Liver (tissue), 9 donors: ENCODE data around the gene GREM2. TPM values are rescaled to one million over a fixed set of nuclear protein-coding genes. Genes with fewer than 3 reads are reported as not detected.
A peak's percentile ranks its signal among the peaks of the same experiment; 100 is the strongest.

ENCODE experiments used
- DNase-seq: peaks from one replicate; pipeline ENCODE4 v3.0.0-alpha.2; 2017; ENCODE audit warnings: low spot score
- H3K27ac ChIP-seq, 2 donors: one replicate each; pipeline ENCODE4 v1.7.0; 2013; ENCODE audit warnings: inconsistent platforms in 2 of 2, low read length in 2 of 2, control low read depth in 1 of 2, low read depth in 1 of 2, mild to moderate bottlenecking in 1 of 2
- H3K27me3 ChIP-seq, 4 donors: one replicate each; pipeline versions ENCODE4 v1.6.1 to v1.7.0; 2013; ENCODE audit warnings: low read length in 3 of 4, inconsistent platforms in 1 of 4, mild to moderate bottlenecking in 1 of 4, moderate library complexity in 1 of 4; ENCODE audit not compliant: control insufficient read depth in 4 of 4, insufficient read depth in 4 of 4
- H3K36me3 ChIP-seq, 4 donors: one replicate each; pipeline versions ENCODE4 v1.6.1 to v1.7.0; 2013; ENCODE audit warnings: low read length in 3 of 4, mild to moderate bottlenecking in 3 of 4, low read depth in 1 of 4, moderate library complexity in 1 of 4; ENCODE audit not compliant: control insufficient read depth in 4 of 4, insufficient read depth in 3 of 4
- H3K4me1 ChIP-seq, 4 donors: one replicate each; pipeline versions ENCODE4 v1.6.1 to v1.7.0; 2013; ENCODE audit warnings: low read length in 3 of 4, mild to moderate bottlenecking in 3 of 4, moderate library complexity in 1 of 4; ENCODE audit not compliant: control insufficient read depth in 4 of 4, insufficient read depth in 4 of 4
- H3K4me3 ChIP-seq, 3 donors: one replicate each; pipeline versions ENCODE4 v1.6.1 to v1.7.0; 2013; ENCODE audit warnings: low read length in 3 of 3, control low read depth in 1 of 3, low read depth in 1 of 3, mild to moderate bottlenecking in 1 of 3
- H3K9ac ChIP-seq, 2 donors: one replicate each; pipeline ENCODE4 v1.7.0; 2013; ENCODE audit warnings: low read length in 2 of 2, mild to moderate bottlenecking in 2 of 2, moderate library complexity in 2 of 2, control low read depth in 1 of 2, low read depth in 1 of 2
- H3K9me3 ChIP-seq, 4 donors: one replicate each; pipeline versions ENCODE4 v1.6.1 to v1.7.0; 2013; ENCODE audit warnings: low read length in 3 of 4; ENCODE audit not compliant: control insufficient read depth in 4 of 4
- EGR1 ChIP-seq, 2 donors: IDR thresholded peaks; 2 replicates each; pipeline ENCODE4 v1.6.1; 2016 to 2018; ENCODE audit warnings: antibody characterized with exemption in 2 of 2, low read depth in 2 of 2
- FOXA1 ChIP-seq: IDR thresholded peaks from 2 replicates; pipeline ENCODE4 v1.6.1; 2016; ENCODE audit warnings: antibody characterized with exemption
- FOXA2 ChIP-seq: IDR thresholded peaks from 2 replicates; pipeline ENCODE4 v1.6.1; 2016; ENCODE audit warnings: antibody characterized with exemption
- GABPA ChIP-seq, 2 donors: IDR thresholded peaks in 1 of 2; conservative IDR thresholded peaks in 1 of 2; 2 replicates each; pipeline ENCODE4 v1.6.1; 2016; ENCODE audit warnings: antibody characterized with exemption in 2 of 2, mild to moderate bottlenecking in 1 of 2, moderate library complexity in 1 of 2
- HNF4A ChIP-seq, 2 donors: conservative IDR thresholded peaks; 2 replicates each; pipeline ENCODE4 v1.6.1; 2016; ENCODE audit warnings: antibody characterized with exemption in 2 of 2, mild to moderate bottlenecking in 2 of 2
- HNF4G ChIP-seq: IDR thresholded peaks from 2 replicates; pipeline ENCODE4 v1.6.1; 2016; ENCODE audit warnings: antibody characterized with exemption
- JUND ChIP-seq, 2 donors: IDR thresholded peaks; 2 replicates each; pipeline ENCODE4 v1.6.1; 2016; ENCODE audit warnings: antibody characterized with exemption in 2 of 2
- MAX ChIP-seq: IDR thresholded peaks from 2 replicates; pipeline ENCODE4 v1.6.1; 2016; ENCODE audit warnings: antibody characterized with exemption
- NR2F2 ChIP-seq: IDR thresholded peaks from 2 replicates; pipeline ENCODE4 v1.6.1; 2016; ENCODE audit warnings: antibody characterized with exemption
- RAD21 ChIP-seq, 2 donors: IDR thresholded peaks; 2 replicates each; pipeline ENCODE4 v1.6.1; 2016; ENCODE audit warnings: antibody characterized with exemption in 2 of 2, mild to moderate bottlenecking in 2 of 2
- REST ChIP-seq: IDR thresholded peaks from 2 replicates; pipeline ENCODE4 v1.6.1; 2016; ENCODE audit warnings: antibody characterized with exemption, mild to moderate bottlenecking
- RXRA ChIP-seq, 2 donors: IDR thresholded peaks; 2 replicates each; pipeline ENCODE4 v1.6.1; 2017 to 2018; ENCODE audit warnings: antibody characterized with exemption in 2 of 2, mild to moderate bottlenecking in 1 of 2
- SP1 ChIP-seq: IDR thresholded peaks from 2 replicates; pipeline ENCODE4 v1.6.1; 2018; ENCODE audit warnings: antibody characterized with exemption, mild to moderate bottlenecking
- TAF1 ChIP-seq: conservative IDR thresholded peaks from 2 replicates; pipeline ENCODE4 v1.6.1; 2016; ENCODE audit warnings: antibody characterized with exemption, mild to moderate bottlenecking
- YY1 ChIP-seq: IDR thresholded peaks from 2 replicates; pipeline ENCODE4 v1.6.1; 2016; ENCODE audit warnings: antibody characterized with exemption, mild to moderate bottlenecking
- WGBS: extraction: QIAGEN DNeasy Blood & Tissue Kit; methylation state at CpG from one replicate; pipeline ENCODE4 v1.1.7; 2013; 5-methylcytosine and 5-hydroxymethylcytosine counted together
- polyA plus RNA-seq, 2 donors: library from polyadenylated mRNA; stranded (reverse) in 1 of 2; unstranded in 1 of 2; fragments of 200-250 nt in 1 of 2; fragments of >200 nt in 1 of 2; fragmentation: Nextera tagmentation in 1 of 2; extraction: Ambion mirVana in 1 of 2; gene quantifications; one replicate each; pipeline versions ENCODE4 v1.2.1 to v1.2.3, GENCODE V29; 2013 to 2015
- total RNA-seq, 2 donors: library from RNA; depleted of rRNA; stranded (reverse); fragments of >200 nt; gene quantifications; one replicate each; pipeline ENCODE4 v1.2.3, GENCODE V29; 2014
- TF ChIP-seq, protein P1 (sequence below): IDR thresholded peaks from 2 replicates; pipeline ENCODE4 v1.6.1; 2016; ENCODE audit warnings: antibody characterized with exemption
- TF ChIP-seq, protein P2 (sequence below): fragments of 150-350 bp; IDR thresholded peaks from 2 replicates; pipeline ENCODE4 v1.5.1; 2017; ENCODE audit warnings: improper control_type of control experiment, low read depth, low read length; ENCODE audit not compliant: missing input control
- TF ChIP-seq, protein P3 (sequence below): IDR thresholded peaks from 2 replicates; pipeline ENCODE4 v1.6.1; 2016; ENCODE audit warnings: antibody characterized with exemption
- donor health status: healthy.
- donor health status: healthy.
- donor health status: healthy.
- donor health status: healthy.
- donor health status: healthy.

GREM2 gene
- total and polyA plus RNA-seq, 4 donors = 0.19 to 19.5 (median 4.3) TPM

- peak overlapping the region in 1 of 2 donors; percentile 78 for H3K27ac ChIP-seq
- H3K9ac ChIP-seq = peak overlapping the region in 1 of 2 donors; percentile 95
- TF ChIP-seq, protein P1, sequence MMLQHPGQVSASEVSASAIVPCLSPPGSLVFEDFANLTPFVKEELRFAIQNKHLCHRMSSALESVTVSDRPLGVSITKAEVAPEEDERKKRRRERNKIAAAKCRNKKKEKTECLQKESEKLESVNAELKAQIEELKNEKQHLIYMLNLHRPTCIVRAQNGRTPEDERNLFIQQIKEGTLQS = no peak
- TF ChIP-seq RXRA (IDR thresholded peaks at IDR 0.05) (no peak), GABPA (IDR thresholded peaks at IDR 0.05 in 1 of 2, conservative IDR thresholded peaks at IDR 0.05 in 1 of 2) (no peak), MAX (no peak), SP1 (no peak), EGR1 (IDR thresholded peaks at IDR 0.05; ENCODE audit: low read depth in 2 of 2) (no peak), FOXA2 (no peak), TAF1 (no peak), HNF4A (conservative IDR thresholded peaks at IDR 0.05) (no peak), RAD21 (IDR thresholded peaks at IDR 0.05) (no peak), FOXA1 (no peak), YY1 (no peak), HNF4G (no peak), JUND (IDR thresholded peaks at IDR 0.05) (no peak), REST (no peak), NR2F2 (no peak)
- TF ChIP-seq, protein P2, sequence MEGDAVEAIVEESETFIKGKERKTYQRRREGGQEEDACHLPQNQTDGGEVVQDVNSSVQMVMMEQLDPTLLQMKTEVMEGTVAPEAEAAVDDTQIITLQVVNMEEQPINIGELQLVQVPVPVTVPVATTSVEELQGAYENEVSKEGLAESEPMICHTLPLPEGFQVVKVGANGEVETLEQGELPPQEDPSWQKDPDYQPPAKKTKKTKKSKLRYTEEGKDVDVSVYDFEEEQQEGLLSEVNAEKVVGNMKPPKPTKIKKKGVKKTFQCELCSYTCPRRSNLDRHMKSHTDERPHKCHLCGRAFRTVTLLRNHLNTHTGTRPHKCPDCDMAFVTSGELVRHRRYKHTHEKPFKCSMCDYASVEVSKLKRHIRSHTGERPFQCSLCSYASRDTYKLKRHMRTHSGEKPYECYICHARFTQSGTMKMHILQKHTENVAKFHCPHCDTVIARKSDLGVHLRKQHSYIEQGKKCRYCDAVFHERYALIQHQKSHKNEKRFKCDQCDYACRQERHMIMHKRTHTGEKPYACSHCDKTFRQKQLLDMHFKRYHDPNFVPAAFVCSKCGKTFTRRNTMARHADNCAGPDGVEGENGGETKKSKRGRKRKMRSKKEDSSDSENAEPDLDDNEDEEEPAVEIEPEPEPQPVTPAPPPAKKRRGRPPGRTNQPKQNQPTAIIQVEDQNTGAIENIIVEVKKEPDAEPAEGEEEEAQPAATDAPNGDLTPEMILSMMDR = no peak
- TF ChIP-seq, protein P3, sequence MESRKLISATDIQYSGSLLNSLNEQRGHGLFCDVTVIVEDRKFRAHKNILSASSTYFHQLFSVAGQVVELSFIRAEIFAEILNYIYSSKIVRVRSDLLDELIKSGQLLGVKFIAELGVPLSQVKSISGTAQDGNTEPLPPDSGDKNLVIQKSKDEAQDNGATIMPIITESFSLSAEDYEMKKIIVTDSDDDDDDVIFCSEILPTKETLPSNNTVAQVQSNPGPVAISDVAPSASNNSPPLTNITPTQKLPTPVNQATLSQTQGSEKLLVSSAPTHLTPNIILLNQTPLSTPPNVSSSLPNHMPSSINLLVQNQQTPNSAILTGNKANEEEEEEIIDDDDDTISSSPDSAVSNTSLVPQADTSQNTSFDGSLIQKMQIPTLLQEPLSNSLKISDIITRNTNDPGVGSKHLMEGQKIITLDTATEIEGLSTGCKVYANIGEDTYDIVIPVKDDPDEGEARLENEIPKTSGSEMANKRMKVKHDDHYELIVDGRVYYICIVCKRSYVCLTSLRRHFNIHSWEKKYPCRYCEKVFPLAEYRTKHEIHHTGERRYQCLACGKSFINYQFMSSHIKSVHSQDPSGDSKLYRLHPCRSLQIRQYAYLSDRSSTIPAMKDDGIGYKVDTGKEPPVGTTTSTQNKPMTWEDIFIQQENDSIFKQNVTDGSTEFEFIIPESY = no peak
- peaks cover 0 to 5% (median 2%) of the 10 kb centered on the region in 4 donors for H3K4me1 ChIP-seq
- no peaks in the 10 kb centered on the region for H3K9me3 ChIP-seq
- WGBS = 57% methylated on average over 5 of the region's 5 CpGs
- peaks cover 0 to 2% (median 0%) of the 10 kb centered on the region in 4 donors for H3K36me3 ChIP-seq
- no peak overlapping the region for H3K4me3 ChIP-seq
- DNase-seq = no peak
- H3K27me3 ChIP-seq = no peaks in the 10 kb centered on the region
Measured at GRCh38 chr1:240577095-240577494, 34.9 kb downstream of the GREM2 start.
